ENCODE measurements around the gene TMEM121.
"Not testable (repeated sequence)": the region's sequence is repeated elsewhere in the genome, so short reads cannot be mapped to it uniquely, and the experiment has no call there.

Gene TMEM121

GRCh38 chr14:105563347-105563737, 37.0 kb downstream of the TMEM121 start:
- H3K27ac ChIP-seq (ENCODE audit: low read depth, low read length) = no peak overlapping the region
- no peak overlapping the region for H3K9ac ChIP-seq (ENCODE audit: low read length)
- H3K36me3 ChIP-seq (ENCODE audit: insufficient read depth, low read length) = no peaks in the 10 kb centered on the region
- H3K27me3 ChIP-seq (ENCODE audit: control insufficient read depth in 1 of 2, insufficient read depth in 2 of 2, low read length in 2 of 2) = no peaks in the 10 kb centered on the region
- no peak overlapping the region for H3K4me3 ChIP-seq (ENCODE audit: low read depth in 1 of 2, low read length in 2 of 2)
- H3K4me1 ChIP-seq (ENCODE audit: insufficient read depth, low read length) = no peaks in the 10 kb centered on the region
- H3K9me3 ChIP-seq (ENCODE audit: low read length) = no peaks in the 10 kb centered on the region

GRCh38 chr14:105564536-105564935, 38.2 kb downstream of the TMEM121 start:
- not testable (repeated sequence) for H3K4me3 ChIP-seq (ENCODE audit: low read depth in 1 of 2, low read length in 2 of 2); H3K27ac ChIP-seq (ENCODE audit: low read depth, low read length); H3K4me1 ChIP-seq (ENCODE audit: insufficient read depth, low read length); H3K36me3 ChIP-seq (ENCODE audit: insufficient read depth, low read length); H3K9ac ChIP-seq (ENCODE audit: low read length); H3K27me3 ChIP-seq (ENCODE audit: control insufficient read depth in 1 of 2, insufficient read depth in 2 of 2, low read length in 2 of 2); H3K9me3 ChIP-seq (ENCODE audit: low read length)

- not testable (repeated sequence) for H3K9ac ChIP-seq (ENCODE audit: low read length); H3K9me3 ChIP-seq (ENCODE audit: low read length); H3K4me1 ChIP-seq (ENCODE audit: insufficient read depth, low read length); H3K27me3 ChIP-seq (ENCODE audit: control insufficient read depth in 1 of 2, insufficient read depth in 2 of 2, low read length in 2 of 2); H3K36me3 ChIP-seq (ENCODE audit: insufficient read depth, low read length); H3K27ac ChIP-seq (ENCODE audit: low read depth, low read length); H3K4me3 ChIP-seq (ENCODE audit: low read depth in 1 of 2, low read length in 2 of 2)
Observed at GRCh38 chr14:105565185-105565919, 39.0 kb downstream of the TMEM121 start.

GRCh38 chr14:105566248-105567163, 40.1 kb downstream of the TMEM121 start:
- H3K27ac ChIP-seq (ENCODE audit: low read depth, low read length); H3K4me3 ChIP-seq (ENCODE audit: low read depth in 1 of 2, low read length in 2 of 2); H3K9ac ChIP-seq (ENCODE audit: low read length): not testable (repeated sequence)

GRCh38 chr14:105567164-105568103, 41.1 kb downstream of the TMEM121 start:
- H3K9me3 ChIP-seq (ENCODE audit: low read length); H3K27me3 ChIP-seq (ENCODE audit: control insufficient read depth in 1 of 2, insufficient read depth in 2 of 2, low read length in 2 of 2); H3K4me3 ChIP-seq (ENCODE audit: low read depth in 1 of 2, low read length in 2 of 2); H3K27ac ChIP-seq (ENCODE audit: low read depth, low read length); H3K36me3 ChIP-seq (ENCODE audit: insufficient read depth, low read length); H3K9ac ChIP-seq (ENCODE audit: low read length); H3K4me1 ChIP-seq (ENCODE audit: insufficient read depth, low read length): not testable (repeated sequence)

More at GRCh38 chr14:105566248-105567163, 40.1 kb downstream of the TMEM121 start:
- H3K36me3 ChIP-seq (ENCODE audit: insufficient read depth, low read length); H3K27me3 ChIP-seq (ENCODE audit: control insufficient read depth in 1 of 2, insufficient read depth in 2 of 2, low read length in 2 of 2); H3K4me1 ChIP-seq (ENCODE audit: insufficient read depth, low read length); H3K9me3 ChIP-seq (ENCODE audit: low read length): not testable (repeated sequence)

GRCh38 chr14:105568140-105568843, 41.9 kb downstream of the TMEM121 start:
- H3K9me3 ChIP-seq (ENCODE audit: low read length); H3K4me3 ChIP-seq (ENCODE audit: low read depth in 1 of 2, low read length in 2 of 2); H3K36me3 ChIP-seq (ENCODE audit: insufficient read depth, low read length); H3K27me3 ChIP-seq (ENCODE audit: control insufficient read depth in 1 of 2, insufficient read depth in 2 of 2, low read length in 2 of 2); H3K4me1 ChIP-seq (ENCODE audit: insufficient read depth, low read length); H3K27ac ChIP-seq (ENCODE audit: low read depth, low read length); H3K9ac ChIP-seq (ENCODE audit: low read length): not testable (repeated sequence)

- Histone ChIP-seq H3K9ac (ENCODE audit: low read length) (no peak overlapping the region), H3K4me3 (ENCODE audit: low read depth in 1 of 2, low read length in 2 of 2) (no peak overlapping the region), H3K9me3 (ENCODE audit: low read length) (no peaks in the 10 kb centered on the region), H3K36me3 (ENCODE audit: insufficient read depth, low read length) (no peaks in the 10 kb centered on the region), H3K27ac (ENCODE audit: low read depth, low read length) (no peak overlapping the region), H3K4me1 (ENCODE audit: insufficient read depth, low read length) (no peaks in the 10 kb centered on the region), H3K27me3 (ENCODE audit: control insufficient read depth in 1 of 2, insufficient read depth in 2 of 2, low read length in 2 of 2) (no peaks in the 10 kb centered on the region)
Observed at GRCh38 chr14:105568859-105569766, 42.7 kb downstream of the TMEM121 start.

GRCh38 chr14:105570482-105570881, 44.1 kb downstream of the TMEM121 start:
- no peaks in the 10 kb centered on the region for H3K36me3 ChIP-seq (ENCODE audit: insufficient read depth, low read length)
- H3K27ac ChIP-seq (ENCODE audit: low read depth, low read length) = no peak overlapping the region

GRCh38 chr14:105571181-105571951, 45.0 kb downstream of the TMEM121 start:
- H3K4me3 ChIP-seq (ENCODE audit: low read depth in 1 of 2, low read length in 2 of 2); H3K9me3 ChIP-seq (ENCODE audit: low read length); H3K27ac ChIP-seq (ENCODE audit: low read depth, low read length); H3K27me3 ChIP-seq (ENCODE audit: control insufficient read depth in 1 of 2, insufficient read depth in 2 of 2, low read length in 2 of 2); H3K9ac ChIP-seq (ENCODE audit: low read length); H3K4me1 ChIP-seq (ENCODE audit: insufficient read depth, low read length); H3K36me3 ChIP-seq (ENCODE audit: insufficient read depth, low read length): not testable (repeated sequence)

More at GRCh38 chr14:105570482-105570881, 44.1 kb downstream of the TMEM121 start:
- Histone ChIP-seq H3K27me3 (ENCODE audit: control insufficient read depth in 1 of 2, insufficient read depth in 2 of 2, low read length in 2 of 2) (no peaks in the 10 kb centered on the region), H3K4me3 (ENCODE audit: low read depth in 1 of 2, low read length in 2 of 2) (no peak overlapping the region), H3K9me3 (ENCODE audit: low read length) (no peaks in the 10 kb centered on the region), H3K4me1 (ENCODE audit: insufficient read depth, low read length) (no peaks in the 10 kb centered on the region), H3K9ac (ENCODE audit: low read length) (no peak overlapping the region)

Measured in muscle layer of colon (tissue), 2 donors.